Measurements from ENCODE around the gene TFE3. TPM values are rescaled to one million over a fixed set of nuclear protein-coding genes. Genes with fewer than 3 reads are reported as not detected.

TFE3 gene
- total RNA-seq, 1 experiment from 2014 or later: 36.2 TPM

DNA sequence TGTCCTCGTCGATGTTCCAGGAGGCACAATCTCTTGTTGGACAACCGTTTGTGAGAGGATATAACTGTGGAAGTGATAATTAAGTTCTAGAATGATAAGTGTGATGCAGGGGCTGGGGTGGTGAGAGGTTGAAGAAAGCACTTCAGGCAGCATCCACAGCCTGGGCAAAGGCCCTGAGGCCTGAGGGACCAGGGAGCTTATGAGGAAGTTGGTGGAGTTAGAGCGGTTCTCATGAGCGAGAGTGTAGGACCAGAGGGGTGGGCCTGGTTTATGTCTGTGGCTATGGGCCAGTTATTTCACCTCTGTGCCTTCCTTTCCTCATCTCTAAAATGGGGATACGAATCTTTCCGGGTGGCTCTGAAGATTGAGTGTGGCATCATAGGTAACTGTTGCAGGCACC lies 18.3 kb upstream of the TFE3 start:
- no peak for DNase-seq (ENCODE audit: low read depth)

DNA sequence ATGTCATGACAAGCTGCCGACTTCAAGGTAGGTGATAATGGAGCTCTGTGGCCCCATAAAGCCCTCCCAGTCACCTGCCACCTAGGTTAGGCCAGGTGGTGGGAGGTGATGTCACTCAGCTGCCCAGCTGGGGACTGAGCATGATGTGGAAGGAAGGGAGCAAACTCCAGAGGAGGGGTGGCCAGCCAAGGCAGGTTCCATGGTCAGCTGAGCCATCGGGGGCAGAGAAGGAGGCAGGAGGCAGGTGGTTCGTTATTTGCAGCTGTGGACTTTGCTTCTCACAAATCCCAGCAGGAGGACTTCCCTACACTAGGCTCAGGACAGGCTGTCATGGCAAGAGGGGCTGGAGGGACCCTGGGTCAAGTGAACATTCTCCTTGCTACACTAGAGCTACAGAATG lies 17.8 kb upstream of the TFE3 start:
- no peak for DNase-seq (ENCODE audit: low read depth)

DNA sequence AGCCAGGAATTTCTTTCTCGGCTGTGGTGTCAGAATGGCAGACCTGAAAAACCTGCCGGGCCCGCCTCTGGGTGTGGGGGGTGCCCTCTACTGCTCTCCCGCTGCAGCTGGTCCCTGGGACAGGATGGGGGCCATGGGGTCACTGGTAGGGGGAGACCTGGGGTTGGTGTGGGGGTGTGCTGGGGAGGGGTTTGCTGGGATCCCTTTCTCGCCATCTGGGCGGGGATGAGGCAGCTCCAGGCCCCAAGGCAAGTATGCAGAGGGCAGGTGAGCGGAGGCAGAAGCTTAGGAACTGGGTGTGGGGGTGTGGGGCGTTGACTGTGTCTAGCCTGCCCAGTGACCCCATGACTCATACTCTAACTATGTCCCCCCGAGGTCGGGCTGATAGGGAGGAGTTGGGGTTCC lies 16.5 kb upstream of the TFE3 start:
- DNase-seq (ENCODE audit: low read depth): no peak

DNA sequence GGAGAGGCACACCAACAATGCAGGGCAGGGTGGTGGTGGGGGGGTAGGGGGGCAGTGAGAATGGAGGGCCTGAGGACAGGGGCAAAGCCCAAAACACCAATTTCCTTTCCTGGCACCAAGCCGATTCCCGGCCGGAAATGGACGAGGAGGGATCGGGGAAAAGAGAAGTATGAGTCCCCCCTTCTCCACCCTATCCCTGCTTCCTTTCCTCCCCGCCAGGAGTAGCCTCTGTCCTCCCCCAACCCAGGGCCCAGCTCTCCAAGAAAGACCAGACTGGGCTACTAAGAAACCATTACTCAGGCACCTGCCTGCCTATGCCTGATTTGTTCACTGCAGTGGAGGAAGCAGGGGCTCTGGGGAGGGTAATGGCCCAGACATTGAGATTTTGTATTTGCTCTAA lies 16.0 kb upstream of the TFE3 start:
- no peak for DNase-seq (ENCODE audit: low read depth)

DNA sequence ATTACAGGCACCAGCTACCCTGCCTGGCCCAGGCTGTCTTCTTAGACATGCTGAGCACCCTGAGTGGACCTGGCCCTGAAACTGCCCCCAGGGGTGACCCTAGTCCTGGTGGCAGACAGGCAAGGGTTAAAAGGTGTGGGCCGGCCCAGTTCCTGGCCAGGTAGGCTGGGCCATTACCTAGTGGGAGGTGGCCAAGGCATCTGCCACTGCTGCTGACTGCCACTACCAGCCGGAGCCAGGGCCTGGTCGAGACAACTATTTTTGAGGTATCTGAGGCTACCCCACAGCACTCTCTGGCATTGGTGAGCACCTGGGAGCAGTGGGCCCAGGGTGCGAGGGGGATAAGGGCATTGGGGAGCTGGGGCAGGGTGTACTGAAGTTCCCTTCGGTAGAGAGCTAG lies 15.6 kb upstream of the TFE3 start, which contains the start of gene CCDC120:
CCDC120 (plus strand) TSS at position 206 of the 400 bp plus-strand sequence. CDS start 3,043 bp downstream, outside the sequence.
- no peak for DNase-seq (ENCODE audit: low read depth)

DNA sequence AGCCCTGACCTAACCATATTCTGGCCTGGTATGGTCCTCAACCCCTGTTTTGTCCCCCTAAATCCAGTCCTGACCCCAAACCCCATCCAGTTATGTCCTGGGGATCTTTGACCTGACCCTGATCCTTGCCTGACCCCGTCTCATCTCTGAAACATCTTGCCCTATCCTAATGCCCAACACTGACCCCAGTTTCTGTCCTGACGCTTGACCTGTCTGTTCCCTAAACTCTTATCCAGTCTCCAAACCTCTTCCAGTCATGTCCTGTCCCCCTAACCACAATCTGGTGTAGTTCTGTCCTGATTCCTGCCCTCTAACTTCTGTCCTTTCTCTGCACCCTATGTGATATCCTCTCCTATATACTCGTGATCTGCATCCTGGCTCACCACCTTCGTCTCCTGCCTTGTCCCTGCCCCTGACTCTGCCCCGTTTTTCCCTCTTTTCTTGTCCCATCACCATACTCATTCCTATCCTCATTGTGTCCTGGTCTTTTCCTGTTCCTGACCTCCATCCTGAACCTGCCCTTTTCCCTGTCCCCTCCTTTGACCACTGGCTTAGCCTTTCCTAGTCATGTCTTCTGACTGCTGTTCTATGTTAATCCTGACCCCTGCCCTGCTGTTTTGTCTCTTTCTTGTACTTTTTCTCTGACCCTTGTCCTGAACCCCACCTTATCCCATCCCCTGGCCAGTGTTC lies 11.1 kb upstream of the TFE3 start:
- no peak for DNase-seq (ENCODE audit: low read depth)

DNA sequence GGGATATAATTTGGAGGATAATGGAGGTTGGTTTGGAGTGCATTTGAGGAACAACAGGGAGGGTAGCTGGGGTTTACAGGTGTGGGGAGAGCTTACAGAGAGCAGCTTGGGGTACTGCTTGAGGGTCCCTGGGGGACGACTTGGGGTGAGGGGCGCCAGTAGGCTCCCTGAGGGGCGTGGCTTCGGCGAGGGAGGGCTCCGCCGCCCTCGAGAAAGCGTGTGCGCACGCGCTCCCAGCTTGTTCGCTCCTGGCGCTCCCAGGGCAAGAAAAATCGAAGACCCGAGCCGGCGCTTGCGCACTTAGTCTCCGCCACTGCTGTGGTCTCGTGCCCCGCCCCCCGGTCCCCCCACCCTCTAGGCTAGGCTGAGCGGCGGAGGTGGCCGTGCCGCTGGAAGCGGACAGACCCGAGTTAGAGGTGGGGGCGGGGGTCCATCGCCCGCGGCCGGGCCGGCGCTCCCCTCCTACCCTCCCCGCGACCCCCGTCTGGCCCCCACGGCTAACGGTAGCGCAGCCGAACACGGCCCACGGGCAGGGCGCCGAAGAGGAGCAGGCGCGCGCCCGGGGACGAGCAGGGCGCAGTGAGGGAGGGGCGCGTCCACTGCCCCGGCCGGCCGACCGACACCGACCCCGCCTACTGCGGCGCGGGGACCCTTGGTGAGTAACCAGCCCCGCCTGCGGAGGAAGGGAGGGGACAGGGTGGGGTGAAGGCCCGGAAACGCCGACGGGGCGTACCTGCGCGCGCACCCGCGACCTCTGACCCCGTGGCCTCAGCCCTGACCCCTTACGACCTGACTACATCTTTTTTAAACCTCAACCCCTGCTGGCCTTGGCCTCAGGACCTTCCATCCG lies 10.3 kb upstream of the TFE3 start:
- DNase-seq (ENCODE audit: low read depth): peak; percentile 61

DNA sequence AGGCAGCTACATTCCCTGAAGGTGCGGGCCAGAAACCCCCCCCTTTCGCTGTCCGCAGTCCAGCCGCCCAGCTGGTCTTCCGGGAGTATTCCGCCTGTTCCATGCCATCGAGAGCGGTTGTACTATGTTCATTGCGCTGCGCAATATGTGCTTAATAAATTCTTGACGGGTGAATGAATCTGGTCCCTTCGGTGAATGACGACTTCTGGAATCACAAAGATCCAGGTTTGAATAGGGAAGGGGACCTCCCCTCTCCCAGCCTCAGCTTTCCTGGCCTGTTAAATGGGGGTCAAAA lies 777 bp upstream of the TFE3 start:
- no peak for DNase-seq (ENCODE audit: low read depth)

DNA sequence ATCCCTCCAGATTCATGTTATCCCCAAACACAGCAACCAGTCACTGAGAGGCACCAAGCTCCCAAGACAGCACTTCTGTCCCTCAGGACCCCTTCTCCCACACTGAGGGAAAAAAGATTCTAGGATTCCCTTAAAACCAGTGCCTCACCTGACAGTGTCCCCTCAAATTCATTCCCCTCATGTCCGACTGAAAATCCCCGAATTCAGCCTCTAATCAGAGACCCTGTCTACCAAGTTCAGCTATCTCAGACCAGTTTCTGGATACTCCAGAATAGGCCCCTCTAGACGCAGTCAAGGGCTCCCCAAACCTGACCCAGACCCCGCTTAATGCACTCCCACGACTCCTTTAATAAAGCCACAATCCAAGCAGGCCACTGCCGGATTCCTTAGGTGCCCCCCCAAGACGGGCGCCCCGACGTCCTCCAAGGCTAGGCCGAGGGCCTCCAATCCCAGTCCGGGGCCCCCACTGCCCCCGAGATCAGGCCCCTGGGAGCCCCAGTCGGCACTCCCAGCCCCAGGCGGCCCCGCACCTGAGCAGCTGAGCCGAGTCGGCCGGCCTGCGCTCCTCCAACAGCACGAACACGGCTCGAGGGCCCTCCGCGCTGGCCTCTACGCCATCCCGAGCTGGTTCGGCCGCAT lies 457 bp downstream of the TFE3 start:
- DNase-seq (ENCODE audit: low read depth): no peak

DNA sequence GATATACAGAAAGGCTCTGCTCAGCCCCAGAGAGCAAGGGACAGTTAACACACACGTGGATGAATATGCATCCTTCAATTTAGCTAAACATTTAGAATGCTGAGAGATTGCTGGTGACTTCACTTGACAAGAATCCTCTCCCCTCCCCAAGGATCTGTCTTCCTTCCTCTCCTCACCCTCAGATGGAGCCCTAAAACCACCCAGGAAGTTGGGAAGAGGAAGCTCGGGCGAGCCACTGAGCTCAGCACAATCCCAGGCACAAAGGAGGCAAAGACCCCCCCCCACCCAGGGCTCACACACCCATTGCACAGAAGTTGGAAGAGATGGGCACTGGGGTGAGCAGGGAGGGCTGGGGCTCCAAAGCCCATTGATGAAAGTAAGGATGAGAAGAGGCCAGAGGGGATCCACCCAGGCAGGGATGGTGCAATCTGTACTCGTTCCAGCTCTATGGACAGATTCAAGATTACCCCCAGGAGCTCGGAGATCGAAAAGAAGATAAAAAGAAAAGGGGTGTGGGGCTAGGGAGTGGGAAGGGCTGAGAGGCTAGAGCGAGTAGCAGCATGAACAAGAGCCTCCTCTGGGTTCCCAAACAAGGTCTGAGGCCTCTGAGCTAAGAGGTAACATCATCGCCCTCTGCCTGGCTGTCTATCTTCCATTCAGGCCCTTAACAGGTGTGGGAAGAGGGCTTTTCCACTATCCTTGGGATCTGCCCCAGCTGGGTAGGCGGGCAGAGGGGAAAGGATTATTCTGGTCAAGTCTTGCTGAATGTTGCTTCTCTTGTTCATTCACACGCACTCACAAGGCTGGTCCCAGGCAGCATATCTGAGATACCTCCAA lies 1.2 kb downstream of the TFE3 start:
- DNase-seq (ENCODE audit: low read depth): peak; percentile 63

DNA sequence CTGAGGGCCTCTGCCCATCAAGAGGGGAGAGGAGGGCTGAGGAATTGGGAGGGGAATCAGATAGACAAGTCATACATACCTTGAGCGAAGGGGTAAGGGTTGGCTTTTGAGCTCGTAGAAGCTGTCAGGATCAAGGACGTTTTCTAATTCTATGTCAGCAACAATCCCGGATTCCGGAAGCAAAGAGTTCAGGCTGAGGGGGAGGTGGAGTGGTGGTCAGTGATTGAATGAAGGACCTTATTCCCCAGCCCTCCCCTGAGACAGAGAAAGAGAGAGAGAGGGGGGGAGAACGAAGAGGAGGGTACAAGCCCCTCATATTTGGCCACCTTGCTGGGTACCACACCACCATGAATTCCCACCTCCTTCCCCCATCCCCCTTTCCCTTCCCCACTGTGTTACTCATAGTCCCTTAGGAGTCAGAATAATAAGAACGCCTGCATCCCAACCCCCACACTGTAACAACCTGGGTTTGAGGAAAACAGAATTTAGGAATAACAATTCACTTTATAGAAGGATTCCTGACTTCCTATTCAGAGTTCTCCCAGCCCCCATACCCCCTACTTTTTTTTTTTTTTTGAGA lies 2.7 kb downstream of the TFE3 start:
- peak; percentile 28 for DNase-seq (ENCODE audit: low read depth)

DNA sequence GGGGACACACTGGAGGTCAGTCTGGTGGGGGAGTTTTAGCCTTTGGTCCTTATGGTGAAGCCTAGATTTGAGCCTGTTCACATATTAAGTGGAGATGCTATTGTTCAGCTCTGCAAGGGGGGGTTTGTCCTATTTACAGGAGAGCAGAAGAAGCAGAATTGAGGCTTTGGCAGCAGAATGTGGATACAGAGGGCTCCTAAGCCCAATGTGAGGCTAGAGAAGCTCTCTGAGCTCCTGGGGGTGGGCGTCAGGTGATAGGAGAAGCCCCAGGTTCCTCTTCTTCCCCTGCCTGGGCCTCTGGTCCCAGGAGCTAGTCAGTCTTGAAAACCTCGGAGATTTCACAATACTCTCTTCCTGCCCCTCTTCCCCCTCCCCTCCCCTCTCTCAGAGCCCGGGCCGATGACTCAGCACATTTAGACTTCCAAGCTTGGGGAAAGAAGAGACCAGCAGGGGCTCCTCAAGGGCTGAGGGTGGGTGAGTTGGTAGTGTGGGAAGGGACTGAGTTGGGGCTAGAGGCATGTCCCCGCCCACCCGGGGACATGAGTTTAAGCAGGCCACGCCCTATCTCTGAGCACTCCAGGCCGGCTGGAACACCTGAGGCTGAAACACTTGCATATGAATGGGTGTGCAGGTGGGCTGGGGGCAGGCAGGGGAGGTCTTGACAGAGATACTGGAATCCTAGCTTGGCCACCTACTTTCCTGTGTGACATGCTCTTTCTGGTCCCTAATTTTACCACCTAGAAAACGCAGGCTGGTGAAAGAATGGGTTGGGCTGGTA lies 3.4 kb downstream of the TFE3 start:
- peak; percentile 91 for DNase-seq (ENCODE audit: low read depth)

DNA sequence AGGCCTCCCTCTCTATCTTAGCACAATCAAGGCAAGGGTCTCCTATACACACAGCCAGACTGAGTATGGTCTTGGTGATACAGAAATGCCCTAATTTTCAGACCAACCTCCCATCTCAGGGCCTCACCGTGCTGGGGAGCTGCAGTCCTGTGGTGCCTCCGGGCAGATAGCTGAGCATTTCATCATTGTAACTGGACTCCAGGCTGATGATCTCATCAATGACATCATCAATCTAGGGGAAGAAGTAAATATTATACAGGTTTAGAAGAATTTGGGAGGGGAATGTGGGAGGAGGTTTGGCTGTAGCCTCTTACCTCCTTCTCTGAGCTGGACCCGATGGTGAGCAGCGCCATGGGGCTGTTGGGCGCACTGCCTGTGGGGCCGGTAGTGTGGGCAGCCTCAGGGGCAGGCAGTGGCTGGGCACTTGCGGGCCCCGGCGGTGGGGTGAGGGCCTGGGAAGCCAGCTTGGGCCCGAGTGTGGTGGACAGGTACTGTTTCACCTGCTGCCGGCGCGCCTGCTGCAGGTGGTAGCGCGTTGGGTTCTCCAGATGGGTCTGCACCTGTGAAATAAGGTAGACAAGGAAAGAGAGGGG lies 5.2 kb downstream of the TFE3 start:
- no peak for DNase-seq (ENCODE audit: low read depth)

DNA sequence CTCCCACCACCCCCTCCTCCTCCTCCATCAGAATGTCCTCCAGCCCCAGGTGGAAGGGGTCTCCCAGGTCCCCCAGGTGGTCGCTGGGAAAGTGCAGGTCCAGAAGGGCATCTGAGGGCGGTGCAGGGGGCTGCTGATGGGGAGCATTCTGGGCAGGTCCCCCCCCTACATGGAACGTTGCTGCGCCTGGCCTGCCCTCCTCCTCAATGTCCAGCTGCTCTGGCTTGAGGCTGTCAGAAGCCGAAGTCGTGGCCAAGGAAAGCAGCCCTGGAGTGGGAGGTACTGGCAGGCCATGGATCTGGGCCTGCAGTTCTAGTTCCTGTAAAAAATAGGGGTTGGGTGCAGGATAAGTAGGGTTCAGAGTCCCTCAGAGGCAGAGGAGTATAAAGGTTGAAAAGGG lies 12.9 kb downstream of the TFE3 start:
- no peak for DNase-seq (ENCODE audit: low read depth)

DNA sequence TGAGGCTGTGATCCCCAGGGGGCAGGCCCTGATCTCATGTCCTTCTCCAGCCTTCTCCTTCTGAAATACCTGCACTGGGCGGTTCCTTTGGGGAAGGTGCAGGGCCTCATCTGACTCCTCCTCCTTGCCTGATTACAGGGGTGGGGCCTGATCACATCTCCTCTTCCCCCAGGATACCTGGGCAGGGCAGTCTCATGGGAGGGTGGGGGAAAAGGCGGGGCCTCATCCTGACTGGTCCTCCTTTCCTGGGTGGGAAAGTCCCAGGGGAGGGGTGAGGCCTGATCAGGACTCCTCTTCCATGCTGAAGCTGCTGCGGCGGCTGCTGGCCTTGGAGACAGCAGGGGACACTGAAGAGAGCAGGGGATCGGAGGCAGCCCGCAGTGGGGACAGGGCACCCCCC lies 13.3 kb downstream of the TFE3 start:
- no peak for DNase-seq (ENCODE audit: low read depth)

DNA sequence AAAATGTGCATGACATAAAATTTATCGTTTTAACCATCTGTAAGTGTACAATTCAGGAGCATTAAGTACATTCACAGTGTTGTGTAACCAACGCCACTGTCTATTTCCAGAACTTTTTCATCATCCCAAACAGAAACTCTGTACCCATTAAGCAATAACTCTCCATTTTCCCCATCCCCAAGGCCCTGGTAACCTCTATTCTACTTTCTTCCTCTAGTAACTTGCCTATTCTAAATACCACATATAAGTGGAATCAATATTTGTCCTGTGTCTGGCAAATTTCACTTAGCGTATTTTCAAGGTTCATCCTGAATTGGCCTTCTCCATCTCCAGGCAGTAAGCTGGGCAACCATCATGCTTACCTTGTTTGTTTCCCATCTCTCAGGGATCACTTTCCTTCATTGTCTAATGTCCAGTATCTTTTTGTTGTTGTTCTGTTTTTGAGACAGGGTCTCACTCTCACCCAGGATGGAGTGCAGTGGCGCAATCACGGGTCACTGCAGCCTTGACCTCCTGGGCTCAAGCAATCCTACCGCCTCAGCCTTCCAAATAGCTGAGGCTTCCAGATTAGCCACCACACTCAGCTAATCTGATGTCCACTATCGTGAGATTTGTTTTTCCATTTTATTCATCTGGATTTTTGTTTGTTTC lies 23.4 kb downstream of the TFE3 start:
- no peak for DNase-seq (ENCODE audit: low read depth)

DNA sequence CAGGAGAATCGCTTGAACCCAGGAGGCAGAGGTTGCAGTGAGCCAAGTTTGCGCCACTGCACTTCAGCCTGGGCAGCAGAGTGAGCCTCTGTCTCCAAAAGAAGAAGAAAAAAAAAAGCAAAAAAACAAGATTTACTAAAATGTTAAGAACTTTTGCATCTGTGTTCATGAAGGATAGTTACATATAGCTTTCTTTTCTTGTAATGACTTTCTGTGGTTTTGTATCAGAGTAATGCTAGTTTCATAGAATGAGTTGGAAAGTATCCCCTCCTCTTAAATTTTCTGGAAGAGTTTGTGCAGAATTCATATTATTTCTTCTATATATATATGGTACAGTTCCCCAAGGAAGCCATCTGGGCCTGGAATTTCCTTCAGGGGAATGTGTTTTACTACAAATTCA lies 24.1 kb downstream of the TFE3 start:
- no peak for DNase-seq (ENCODE audit: low read depth)

DNA sequence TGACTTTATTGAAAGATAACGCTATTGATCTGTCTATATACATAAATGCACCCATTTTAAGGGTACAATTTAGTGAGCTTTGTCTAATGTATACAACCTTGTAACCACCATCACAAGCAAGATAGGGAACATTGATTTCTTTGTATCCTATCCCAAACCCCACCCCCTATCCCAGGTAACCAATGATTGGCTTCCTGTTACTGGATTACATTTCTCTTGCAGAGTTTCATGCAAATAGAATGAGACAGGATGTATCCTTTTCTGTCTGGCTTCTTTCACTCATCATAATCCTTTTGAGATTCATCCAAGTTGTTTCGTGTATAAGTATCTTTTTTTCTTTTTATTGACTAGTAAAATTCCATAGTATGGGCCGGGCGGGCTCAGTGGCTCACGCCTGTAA lies 39.5 kb downstream of the TFE3 start:
- no peak for DNase-seq (ENCODE audit: low read depth)

DNA sequence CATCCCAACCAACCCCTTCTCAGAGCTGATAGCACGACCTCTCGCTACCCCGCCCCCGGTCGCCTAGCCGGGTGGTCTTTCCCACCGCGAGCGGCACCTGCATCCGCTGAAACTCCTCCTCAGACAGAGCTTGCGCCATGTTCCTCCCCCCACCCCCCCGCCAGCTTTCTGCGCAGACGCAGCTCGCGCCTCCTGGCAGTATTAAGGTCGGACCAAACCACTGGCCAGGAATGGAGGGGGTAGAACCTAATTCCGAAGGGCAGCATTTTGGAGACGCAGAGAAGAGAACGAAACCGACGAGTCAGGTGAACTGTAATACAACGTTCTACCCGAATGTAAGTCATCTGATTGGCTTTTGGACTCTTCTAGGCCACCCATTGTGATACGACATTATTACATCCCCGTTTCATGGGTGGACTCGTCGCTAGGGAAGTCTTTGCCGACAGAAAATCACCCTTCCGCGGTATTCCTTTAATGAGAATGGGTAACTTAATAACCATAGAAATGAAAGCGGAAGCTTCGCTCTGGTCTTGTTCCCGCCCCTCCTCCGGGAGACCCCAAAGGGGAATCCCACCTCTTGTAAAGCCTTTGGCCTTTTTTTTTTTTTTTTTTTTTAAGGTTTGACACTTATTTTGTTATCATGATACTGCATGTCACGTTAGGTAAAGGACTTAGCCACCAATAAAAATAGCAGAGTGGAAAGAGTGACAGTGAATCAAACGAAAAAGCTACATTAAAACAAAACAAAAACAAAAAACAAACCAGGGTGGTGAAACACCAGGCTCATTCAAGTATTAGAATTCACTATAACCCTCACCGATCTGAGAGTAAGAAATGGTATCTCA lies 40.8 kb downstream of the TFE3 start, which contains the start of gene GRIPAP1:
GRIPAP1 (minus strand) TSS at position 174 of the 845 bp plus-strand sequence; CDS start at position 139, 35 bp downstream.
- DNase-seq (ENCODE audit: low read depth): peak; percentile 79

Data from Daoy (cell line).